Heart left ventricle (tissue), 16 donors: Measurements from ENCODE around the gene TTC16. TPM values are rescaled to one million over a fixed set of nuclear protein-coding genes. Genes with fewer than 3 reads are reported as not detected.

Experiments used
- ATAC-seq, 4 donors: fragments of 200-7000 bp; cut with Tn5 transposase; one replicate each; pipeline ENCODE4 v1.9.1; 2020 to 2022; ENCODE audit warnings: moderate library complexity in 4 of 4, mild to moderate bottlenecking in 3 of 4, moderate number of reproducible peaks in 1 of 4
- DNase-seq, 5 donors: peaks; one replicate each; pipeline ENCODE4 v3.0.0-alpha.2; 2020
- H3K27ac ChIP-seq, 12 donors: fragments of 200-600 bp; sonication (generic) in 4 of 12; one replicate each; pipeline versions ENCODE4 v1.5.0 to v1.8.0; 2016 to 2022; ENCODE audit warnings: mild to moderate bottlenecking in 2 of 12
- H3K27me3 ChIP-seq, 9 donors: fragments of 200-600 bp; sonication (generic) in 2 of 9; one replicate each; pipeline versions ENCODE4 v1.5.1 to v1.8.0; 2016 to 2022; ENCODE audit warnings: mild to moderate bottlenecking in 3 of 9
- H3K36me3 ChIP-seq, 9 donors: fragments of 200-600 bp; sonication (generic) in 2 of 9; one replicate each; pipeline versions ENCODE4 v1.5.0 to v1.8.0; 2018 to 2022; ENCODE audit warnings: mild to moderate bottlenecking in 2 of 9
- H3K4me1 ChIP-seq, 12 donors: fragments of 200-600 bp; sonication (generic) in 4 of 12; one replicate each; pipeline versions ENCODE4 v1.5.0 to v1.8.0; 2016 to 2022; ENCODE audit warnings: mild to moderate bottlenecking in 3 of 12
- H3K4me3 ChIP-seq, 12 donors: fragments of 200-600 bp; sonication (generic) in 4 of 12; one replicate each; pipeline versions ENCODE4 v1.5.0 to v1.8.0; 2017 to 2022; ENCODE audit warnings: mild to moderate bottlenecking in 9 of 12, moderate library complexity in 4 of 12
- H3K9me3 ChIP-seq, 12 donors: fragments of 200-600 bp; sonication (generic) in 4 of 12; one replicate each; pipeline versions ENCODE4 v1.5.0 to v1.8.0; 2016 to 2022; ENCODE audit warnings: mild to moderate bottlenecking in 1 of 12
- CTCF ChIP-seq, 12 donors: fragments of 200-600 bp; sonication (generic) in 4 of 12; IDR thresholded peaks; one replicate each; pipeline versions ENCODE4 v1.5.0 to v1.8.0; 2018 to 2022; ENCODE audit warnings: antibody characterized with exemption in 12 of 12, mild to moderate bottlenecking in 5 of 12
- POLR2A ChIP-seq, 2 donors: fragments of 450-650 bp; IDR thresholded peaks; one replicate each; pipeline ENCODE4 v1.6.1; 2017; ENCODE audit warnings: antibody characterized with exemption in 2 of 2, mild to moderate bottlenecking in 2 of 2, moderate library complexity in 2 of 2
- WGBS, 4 donors: extraction: QIAGEN DNeasy Blood & Tissue Kit in 2 of 4; methylation state at CpG; one replicate each; pipeline versions ENCODE4 v1.1.5 to v1.1.7; 2013 to 2018; 5-methylcytosine and 5-hydroxymethylcytosine counted together
- intact Hi-C, 10 donors: fragments of 100-400 bp; cut with DNase I; formaldehyde crosslinking; loops; one replicate each; pipeline versions ENCODE4 v1.11.1 to v1.14.2; 2022
- polyA plus RNA-seq, 2 donors: library from polyadenylated mRNA; stranded (reverse); fragments of 200-250 nt; gene quantifications; one replicate each; pipeline ENCODE4 v1.2.3, GENCODE V29; 2013
- total RNA-seq, 9 donors: library from RNA; depleted of rRNA in 2 of 9; stranded (reverse); fragments of >200 nt in 2 of 9; fragmentation: NEBNext Ultra II Directional in 3 of 9; extraction: Animal tissue kit (Norgen Biotek cat#: 25700) in 3 of 9; gene quantifications; one replicate each; pipeline versions ENCODE4 v1.1.0 to v1.2.4, GENCODE V29; 2016 to 2023
- donor health status: ischemic (EF 13 %, LVEDD 7.1; RV severe dilation, severe dysfunction).
- donor health status: healthy with polysubstance abuse.
- donor health status: DM: no; HTN: yes; CAD: no.
- donor health status: DM: no; HTN: no; CAD: no.
- donor health status: ischemic (EF 25% LVEDD 6.9; RV normal size, moderate dysfunction).
- donor health status: ischemic (EF 25% LVEDD 5.7; RV mildly dilated, moderate dysfunction).
- donor health status: healthy.
- donor health status: DM: yes; HTN: yes; CAD: no.
- donor health status: ischemic (EF 35%, LVEDD 5.7; RV mildly dilated, moderate dysfunction).
- donor health status: nonischemic (EF 11% LVEDD 7.7; RV severe dilation, severe dysfunction).
- donor health status: DM: yes; HTN: yes; CAD: no.
- donor health status: PGD.
- donor health status: ischemic (EF 29% LVEDD 5.4; RV normal size, mild dysfunction).
- donor health status: nonischemic (EF 23%, LVEDD 6.1; RV moderate dilation, normal function).

TTC16 gene
- total and polyA plus RNA-seq, 11 donors = 0.09 to 0.61 (median 0.27) TPM; not detected in 2

DNA sequence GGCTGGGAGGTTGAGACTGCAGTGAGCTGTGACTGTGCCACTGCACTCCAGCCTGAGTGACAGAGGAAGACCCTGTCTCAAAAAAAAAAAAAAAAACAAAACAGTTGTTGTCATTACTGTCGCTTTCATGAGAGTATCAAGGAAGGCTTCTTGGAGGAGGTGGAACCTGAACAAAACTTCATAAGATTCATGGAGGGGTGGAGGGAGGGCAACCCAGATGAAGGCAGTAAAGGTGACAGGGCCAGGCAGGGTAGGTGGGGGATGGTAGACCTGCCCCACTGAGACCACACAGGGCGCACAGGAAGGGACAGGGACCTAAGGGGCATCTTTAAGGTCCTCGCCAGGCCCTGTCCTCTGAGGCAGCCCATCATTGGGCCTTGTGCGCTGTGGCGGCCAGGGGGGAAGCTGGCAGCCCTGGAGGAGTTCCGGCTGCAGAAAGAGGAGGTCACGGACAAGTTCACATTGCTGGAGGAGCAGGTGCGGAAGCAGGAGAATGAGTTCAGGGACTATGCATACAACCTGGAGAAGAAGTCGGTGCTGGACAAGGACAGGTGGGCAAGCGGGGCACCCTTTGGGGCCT lies 5.6 kb upstream of the TTC16 start:
- Histone ChIP-seq H3K36me3 (peaks cover 0 to 3% (median 0%) of the 10 kb centered on the region in 9 donors), H3K9me3 (no peaks in the 10 kb centered on the region), H3K4me3 (no peak overlapping the region), H3K27ac (no peak overlapping the region), H3K27me3 (no peaks in the 10 kb centered on the region), H3K4me1 (peaks cover 0 to 21% (median 9%) of the 10 kb centered on the region in 12 donors)
- intact Hi-C loops = loop anchor here in 1 of 10 donors (5.0 kb wide), 1 partner anchor 113 kb away; no protein-coding TSS in a partner anchor
- no peak for ATAC-seq
- TF ChIP-seq CTCF (IDR thresholded peaks at IDR 0.05) = no peak
- TF ChIP-seq POLR2A (IDR thresholded peaks at IDR 0.05) = no peak
- 91 to 94% (median 92%) methylated on average over 10 of the region's 10 CpGs for WGBS, 4 donors
- DNase-seq = no peak

GRCh38 chr9:127711226-127711701 lies 4.6 kb upstream of the TTC16 start:
- Histone ChIP-seq H3K36me3 (peaks cover 0 to 3% (median 0%) of the 10 kb centered on the region in 9 donors), H3K4me1 (peaks cover 0 to 26% (median 11%) of the 10 kb centered on the region in 12 donors), H3K4me3 (no peak overlapping the region), H3K9me3 (no peaks in the 10 kb centered on the region), H3K27ac (no peak overlapping the region), H3K27me3 (no peaks in the 10 kb centered on the region)
- DNase-seq = peak in 1 of 5 donors; percentile 27
- intact Hi-C loops = loop anchor here in 1 of 10 donors (5.0 kb wide), 1 partner anchor 114 kb away; no protein-coding TSS in a partner anchor
- no peak for ATAC-seq
- TF ChIP-seq POLR2A (IDR thresholded peaks at IDR 0.05) (no peak), CTCF (IDR thresholded peaks at IDR 0.05) (no peak)
- 75 to 83% (median 82%) methylated on average over 8 to 9 of the region's 9 CpGs for WGBS, 4 donors

DNA sequence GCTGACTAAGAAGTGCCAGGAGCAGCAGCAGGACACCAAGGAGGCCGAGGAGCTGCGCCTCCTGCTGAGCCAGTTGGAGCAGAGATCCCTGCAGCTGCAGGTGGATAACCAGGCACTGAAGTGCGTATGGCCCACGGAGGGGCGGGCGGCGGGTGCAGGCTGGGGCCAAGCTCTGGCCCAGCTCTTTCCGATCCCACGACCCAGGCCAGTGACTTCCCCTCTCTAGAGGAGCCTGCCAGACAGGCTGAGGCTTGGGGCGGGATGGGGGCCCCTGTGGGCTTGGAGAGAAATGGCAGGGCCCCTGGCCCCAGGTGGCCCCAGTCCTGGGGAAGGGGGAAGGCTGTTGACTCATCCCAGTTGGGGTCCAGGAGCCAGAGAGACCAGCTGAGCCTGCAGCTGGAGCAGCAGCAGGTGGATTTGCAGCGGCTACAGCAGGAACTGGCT lies 4.0 kb upstream of the TTC16 start:
- TF ChIP-seq CTCF (IDR thresholded peaks at IDR 0.05) = no peak
- Histone ChIP-seq H3K4me1 (peaks cover 0 to 27% (median 13%) of the 10 kb centered on the region in 12 donors), H3K36me3 (peaks cover 0 to 3% (median 0%) of the 10 kb centered on the region in 9 donors), H3K27me3 (no peaks in the 10 kb centered on the region), H3K27ac (no peak overlapping the region), H3K9me3 (no peaks in the 10 kb centered on the region), H3K4me3 (no peak overlapping the region)
- no peak for ATAC-seq
- intact Hi-C loops = loop anchor here in 1 of 10 donors (5.0 kb wide), 1 partner anchor 115 kb away; no protein-coding TSS in a partner anchor
- WGBS, 4 donors = 81 to 90% (median 87%) methylated on average over 8 to 11 of the region's 11 CpGs
- no peak for DNase-seq

DNA sequence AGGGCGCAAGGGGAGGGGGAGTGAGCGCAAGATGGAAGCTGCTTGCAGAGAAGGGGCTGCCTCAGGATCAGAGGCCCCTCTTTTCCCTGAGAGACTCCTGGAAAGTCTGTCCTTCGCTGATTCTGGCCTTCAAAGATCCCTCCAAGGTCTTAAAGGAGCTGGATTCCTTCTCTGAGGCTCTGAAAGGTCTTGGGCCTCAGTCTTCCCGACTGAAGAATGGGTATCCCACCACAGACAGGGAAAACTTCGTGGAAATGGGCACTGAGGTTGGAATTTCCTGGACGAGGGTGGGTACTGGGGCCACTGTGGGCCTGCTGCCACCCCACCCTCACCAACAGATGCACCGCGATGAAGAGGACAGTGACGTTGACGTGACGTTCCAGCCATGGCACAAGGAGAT lies 3.5 kb upstream of the TTC16 start:
- no peak for ATAC-seq
- Histone ChIP-seq H3K27me3 (no peaks in the 10 kb centered on the region), H3K4me1 (peaks cover 0 to 22% (median 13%) of the 10 kb centered on the region in 12 donors), H3K9me3 (no peaks in the 10 kb centered on the region), H3K36me3 (peaks cover 0 to 3% (median 0%) of the 10 kb centered on the region in 9 donors), H3K27ac (no peak overlapping the region), H3K4me3 (no peak overlapping the region)
- WGBS, 4 donors = 91 to 96% (median 93%) methylated on average over 11 of the region's 11 CpGs
- TF ChIP-seq POLR2A (IDR thresholded peaks at IDR 0.05) (no peak), CTCF (IDR thresholded peaks at IDR 0.05) (no peak)
- DNase-seq = no peak
- intact Hi-C loops = loop anchor here in 1 of 10 donors (5.0 kb wide), 1 partner anchor 115 kb away; no protein-coding TSS in a partner anchor
